HL-60 (cell line): ENCODE measurements around the gene ADIG.

Experiments used
- DNase-seq, 2 experiments: peaks; one replicate each; pipeline ENCODE4 v3.0.0-alpha.2; 2010 to 2020; ENCODE audit warnings: low read depth in 1 of 2, low spot score in 1 of 2
- H3K27ac ChIP-seq: fragments of 250-450 bp; sonication (Bioruptor Pico); replicated peaks from 2 replicates; pipeline ENCODE4 v1.5.1; 2020; ENCODE audit warnings: mild to moderate bottlenecking, moderate library complexity
- H3K27me3 ChIP-seq: fragments of 250-450 bp; sonication (Bioruptor Pico); 2 replicates; pipeline ENCODE4 v1.5.1; 2021; ENCODE audit warnings: mild to moderate bottlenecking, moderate library complexity; ENCODE audit not compliant: insufficient read depth, poor library complexity, severe bottlenecking
- H3K4me3 ChIP-seq: replicated peaks from 2 replicates; pipeline ENCODE4 v1.5.1; 2011; ENCODE audit warnings: mild to moderate bottlenecking, control low read depth, low read length; ENCODE audit not compliant: insufficient read depth
- GABPA ChIP-seq: IDR thresholded peaks from 2 replicates; pipeline ENCODE4 v1.6.1; 2012; ENCODE audit warnings: low read depth
- POLR2AphosphoS5 ChIP-seq: IDR thresholded peaks from 2 replicates; pipeline ENCODE4 v1.6.1; 2012; ENCODE audit warnings: low read depth
- SPI1 ChIP-seq: IDR thresholded peaks from 2 replicates; pipeline ENCODE4 v1.6.1; 2012; ENCODE audit warnings: low read depth, mild to moderate bottlenecking, borderline replicate concordance
- TF ChIP-seq, protein P1 (sequence below): IDR thresholded peaks from 2 replicates; pipeline ENCODE4 v1.6.1; 2012; ENCODE audit warnings: low read depth; ENCODE audit not compliant: insufficient replicate concordance
- TF ChIP-seq, protein P2 (sequence below): IDR thresholded peaks from one replicate; pipeline ENCODE4 v1.5.1; 2011; ENCODE audit warnings: low read length, control low read depth, inconsistent platforms; ENCODE audit not compliant: insufficient read depth

ADIG gene

GRCh38 chr20:38612751-38613515 is 31.9 kb downstream of the ADIG start:
- TF ChIP-seq POLR2AphosphoS5 (no peak), GABPA (no peak), SPI1 (no peak)
- TF ChIP-seq, protein P1, sequence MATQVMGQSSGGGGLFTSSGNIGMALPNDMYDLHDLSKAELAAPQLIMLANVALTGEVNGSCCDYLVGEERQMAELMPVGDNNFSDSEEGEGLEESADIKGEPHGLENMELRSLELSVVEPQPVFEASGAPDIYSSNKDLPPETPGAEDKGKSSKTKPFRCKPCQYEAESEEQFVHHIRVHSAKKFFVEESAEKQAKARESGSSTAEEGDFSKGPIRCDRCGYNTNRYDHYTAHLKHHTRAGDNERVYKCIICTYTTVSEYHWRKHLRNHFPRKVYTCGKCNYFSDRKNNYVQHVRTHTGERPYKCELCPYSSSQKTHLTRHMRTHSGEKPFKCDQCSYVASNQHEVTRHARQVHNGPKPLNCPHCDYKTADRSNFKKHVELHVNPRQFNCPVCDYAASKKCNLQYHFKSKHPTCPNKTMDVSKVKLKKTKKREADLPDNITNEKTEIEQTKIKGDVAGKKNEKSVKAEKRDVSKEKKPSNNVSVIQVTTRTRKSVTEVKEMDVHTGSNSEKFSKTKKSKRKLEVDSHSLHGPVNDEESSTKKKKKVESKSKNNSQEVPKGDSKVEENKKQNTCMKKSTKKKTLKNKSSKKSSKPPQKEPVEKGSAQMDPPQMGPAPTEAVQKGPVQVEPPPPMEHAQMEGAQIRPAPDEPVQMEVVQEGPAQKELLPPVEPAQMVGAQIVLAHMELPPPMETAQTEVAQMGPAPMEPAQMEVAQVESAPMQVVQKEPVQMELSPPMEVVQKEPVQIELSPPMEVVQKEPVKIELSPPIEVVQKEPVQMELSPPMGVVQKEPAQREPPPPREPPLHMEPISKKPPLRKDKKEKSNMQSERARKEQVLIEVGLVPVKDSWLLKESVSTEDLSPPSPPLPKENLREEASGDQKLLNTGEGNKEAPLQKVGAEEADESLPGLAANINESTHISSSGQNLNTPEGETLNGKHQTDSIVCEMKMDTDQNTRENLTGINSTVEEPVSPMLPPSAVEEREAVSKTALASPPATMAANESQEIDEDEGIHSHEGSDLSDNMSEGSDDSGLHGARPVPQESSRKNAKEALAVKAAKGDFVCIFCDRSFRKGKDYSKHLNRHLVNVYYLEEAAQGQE = no peak
- TF ChIP-seq, protein P2, sequence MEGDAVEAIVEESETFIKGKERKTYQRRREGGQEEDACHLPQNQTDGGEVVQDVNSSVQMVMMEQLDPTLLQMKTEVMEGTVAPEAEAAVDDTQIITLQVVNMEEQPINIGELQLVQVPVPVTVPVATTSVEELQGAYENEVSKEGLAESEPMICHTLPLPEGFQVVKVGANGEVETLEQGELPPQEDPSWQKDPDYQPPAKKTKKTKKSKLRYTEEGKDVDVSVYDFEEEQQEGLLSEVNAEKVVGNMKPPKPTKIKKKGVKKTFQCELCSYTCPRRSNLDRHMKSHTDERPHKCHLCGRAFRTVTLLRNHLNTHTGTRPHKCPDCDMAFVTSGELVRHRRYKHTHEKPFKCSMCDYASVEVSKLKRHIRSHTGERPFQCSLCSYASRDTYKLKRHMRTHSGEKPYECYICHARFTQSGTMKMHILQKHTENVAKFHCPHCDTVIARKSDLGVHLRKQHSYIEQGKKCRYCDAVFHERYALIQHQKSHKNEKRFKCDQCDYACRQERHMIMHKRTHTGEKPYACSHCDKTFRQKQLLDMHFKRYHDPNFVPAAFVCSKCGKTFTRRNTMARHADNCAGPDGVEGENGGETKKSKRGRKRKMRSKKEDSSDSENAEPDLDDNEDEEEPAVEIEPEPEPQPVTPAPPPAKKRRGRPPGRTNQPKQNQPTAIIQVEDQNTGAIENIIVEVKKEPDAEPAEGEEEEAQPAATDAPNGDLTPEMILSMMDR = no peak
- Histone ChIP-seq H3K27me3 (no peaks in the 10 kb centered on the region), H3K4me3 (no peak overlapping the region), H3K27ac (no peak overlapping the region)
- no peak for DNase-seq

DNA sequence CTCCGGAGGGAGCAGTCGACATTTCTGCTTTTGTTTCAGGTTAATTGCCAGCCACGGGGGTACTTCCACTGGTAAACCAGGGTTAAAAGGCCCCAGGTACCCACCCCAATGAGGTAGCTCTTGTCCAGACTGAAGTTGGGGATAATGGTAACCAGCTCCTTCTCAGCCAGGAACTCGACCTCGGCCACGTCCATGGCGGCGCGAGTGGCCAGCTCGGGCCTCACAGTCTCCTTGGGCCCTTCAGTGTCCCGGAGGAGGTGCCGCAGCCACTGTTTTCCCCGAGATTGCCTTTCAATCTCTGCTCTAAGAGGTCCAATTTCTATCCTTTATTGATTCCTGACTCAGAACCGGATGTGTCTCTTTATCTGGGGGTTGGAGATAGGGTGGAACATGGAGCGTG is 34.3 kb downstream of the ADIG start:
- TF ChIP-seq POLR2AphosphoS5 (no peak), SPI1 (no peak), GABPA (no peak)
- TF ChIP-seq, protein P1 = no peak
- no peak overlapping the region for H3K27ac ChIP-seq
- DNase-seq = no peak
- no peaks in the 10 kb centered on the region for H3K27me3 ChIP-seq
- H3K4me3 ChIP-seq = no peak overlapping the region

GRCh38 chr20:38616457-38616856 is 35.5 kb downstream of the ADIG start:
- H3K27me3 ChIP-seq = no peaks in the 10 kb centered on the region
- H3K4me3 ChIP-seq = no peak overlapping the region
- H3K27ac ChIP-seq = no peak overlapping the region
- TF ChIP-seq, protein P1 = no peak
- TF ChIP-seq POLR2AphosphoS5 (no peak), GABPA (no peak), SPI1 (no peak)
- TF ChIP-seq, protein P2 = no peak
- DNase-seq = no peak
